HG02981 (cell line): ENCODE data around the gene FGFR1OP2.
"Not testable (repeated sequence)": the region's sequence is repeated elsewhere in the genome, so short reads cannot be mapped to it uniquely, and the experiment has no call there.

Experiments
- ATAC-seq: cut with Tn5 transposase; IDR thresholded peaks from one replicate; pipeline ENCODE4 v1.9.1; 2021; ENCODE audit warnings: mild to moderate bottlenecking, moderate library complexity; ENCODE audit not compliant: unreplicated experiment

The FGFR1OP2 gene

DNA sequence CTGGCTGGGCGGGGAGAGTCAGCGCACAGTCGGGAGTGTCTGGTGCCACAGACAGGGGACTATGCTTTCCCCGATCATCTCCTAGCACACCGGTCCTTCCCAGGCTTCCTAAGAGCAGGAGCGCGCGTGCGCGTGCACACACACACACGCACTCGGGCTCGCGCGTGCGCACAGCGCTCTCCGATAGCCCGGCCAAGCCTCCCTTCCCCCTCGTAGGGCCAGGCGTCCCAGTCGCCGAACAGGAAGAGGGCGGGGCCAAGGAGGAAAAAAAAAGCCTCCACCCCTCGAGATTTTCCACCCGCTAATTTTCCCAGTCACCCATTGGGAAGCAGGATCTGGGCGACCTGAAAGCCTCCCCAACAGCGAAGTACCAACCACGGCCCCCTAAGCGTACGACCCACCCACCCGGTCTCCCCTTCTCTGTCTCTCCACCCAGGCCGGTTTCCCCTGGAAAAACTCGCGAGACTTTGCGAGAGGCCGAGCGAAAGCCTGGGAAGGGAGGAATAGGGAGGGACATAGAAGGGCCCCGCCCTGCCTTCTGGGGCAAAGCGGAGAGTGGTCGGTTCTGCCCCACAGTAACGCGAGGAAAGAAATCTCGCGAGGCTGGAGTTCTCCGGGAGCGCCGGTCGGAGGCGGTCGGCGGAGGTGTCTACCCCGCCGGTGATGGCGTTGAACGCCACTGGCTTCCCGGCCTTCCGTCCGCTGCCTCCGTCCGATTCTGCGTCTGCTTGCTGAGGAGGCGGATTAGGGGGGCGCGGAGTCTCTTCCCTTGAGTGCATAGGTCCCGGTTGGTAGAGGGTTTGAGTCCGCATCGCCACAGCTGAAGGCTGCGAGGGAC, at the start of gene FGFR1OP2, which contains the start of gene INTS13:
Gene FGFR1OP2, plus strand, starts transcription at position 608 of the 838 bp plus-strand sequence. CDS start 15,689 bp downstream, outside the sequence.
Gene INTS13, minus strand, starts transcription at position 119 of the 838 bp plus-strand sequence. CDS start 1,178 bp downstream, outside the sequence.
- ATAC-seq, result peak; percentile 87

DNA sequence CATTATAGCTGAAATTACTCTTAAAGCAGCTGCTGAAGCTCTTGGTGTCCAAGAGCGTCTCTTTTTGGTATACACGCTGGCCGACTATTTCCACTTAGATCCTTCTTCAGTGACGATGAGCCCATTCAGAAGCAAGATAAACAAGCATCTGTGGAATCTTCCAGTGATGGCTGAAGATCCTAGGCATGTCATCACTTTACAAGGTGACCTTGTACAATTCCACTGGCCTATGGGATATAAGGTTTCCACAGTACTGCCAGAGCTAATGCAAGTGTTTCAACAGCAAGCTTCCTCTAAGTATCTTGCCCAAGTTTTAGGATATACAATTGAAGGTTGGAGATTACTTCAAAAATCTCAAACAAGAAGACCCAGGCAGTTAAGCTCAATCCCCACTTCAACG, 47.5 kb upstream of the FGFR1OP2 start:
- ATAC-seq, result no peak

DNA sequence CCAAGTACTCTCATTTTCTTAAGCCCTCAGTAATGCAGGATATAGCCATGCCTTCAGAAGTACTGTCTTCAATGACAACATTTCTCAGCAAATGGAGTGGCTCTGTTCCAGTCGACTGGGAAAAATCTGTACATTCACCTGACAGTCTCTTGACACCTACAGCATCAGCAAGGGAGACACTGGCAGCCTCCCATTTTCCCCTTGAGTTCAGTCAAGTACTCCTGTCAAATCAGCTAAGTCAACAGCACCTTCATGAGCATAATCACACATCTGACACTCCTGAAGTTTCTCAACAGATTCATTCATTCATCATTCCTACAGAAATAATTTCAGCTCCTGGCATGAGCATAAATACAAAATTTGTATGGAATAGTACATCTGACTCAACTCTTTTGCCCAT, 46.6 kb upstream of the FGFR1OP2 start:
- ATAC-seq, result no peak

DNA sequence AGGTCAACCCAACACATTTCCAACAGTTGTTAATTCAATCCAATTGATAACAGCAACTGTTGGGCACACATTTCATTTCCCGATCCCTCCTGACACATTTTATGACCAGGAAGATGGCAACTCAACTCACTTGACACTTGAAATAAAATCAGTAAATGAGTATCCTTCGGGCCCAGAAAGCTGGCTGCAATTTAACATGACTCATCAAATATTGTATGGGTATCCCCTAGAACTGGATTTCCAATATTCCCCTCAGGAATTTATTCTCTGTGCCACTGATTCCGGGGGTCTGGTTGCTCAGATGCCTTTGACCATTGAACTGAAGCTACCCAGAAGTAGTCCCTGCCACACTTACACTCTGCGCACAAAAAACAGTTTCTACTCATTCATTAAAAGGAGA, 42.6 kb upstream of the FGFR1OP2 start:
- no peak for ATAC-seq

DNA sequence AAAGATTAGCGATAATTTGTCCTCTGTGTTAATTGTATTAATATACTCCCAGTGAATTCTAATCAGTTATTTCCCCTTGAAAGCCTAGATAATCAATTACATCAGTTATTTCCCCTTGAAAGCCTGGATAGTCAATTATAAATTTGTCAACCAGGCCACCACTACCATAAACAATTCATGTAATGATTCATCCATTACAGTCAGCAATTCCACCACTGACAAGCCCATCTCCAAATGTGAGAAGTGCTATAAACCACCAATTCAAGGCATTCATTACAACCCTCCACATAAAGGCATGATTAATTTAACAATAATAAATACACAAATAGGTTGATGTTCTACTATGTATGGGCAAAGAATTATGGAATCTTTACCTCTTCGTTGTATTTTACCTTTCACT, 41.4 kb upstream of the FGFR1OP2 start:
- ATAC-seq, result no peak

DNA sequence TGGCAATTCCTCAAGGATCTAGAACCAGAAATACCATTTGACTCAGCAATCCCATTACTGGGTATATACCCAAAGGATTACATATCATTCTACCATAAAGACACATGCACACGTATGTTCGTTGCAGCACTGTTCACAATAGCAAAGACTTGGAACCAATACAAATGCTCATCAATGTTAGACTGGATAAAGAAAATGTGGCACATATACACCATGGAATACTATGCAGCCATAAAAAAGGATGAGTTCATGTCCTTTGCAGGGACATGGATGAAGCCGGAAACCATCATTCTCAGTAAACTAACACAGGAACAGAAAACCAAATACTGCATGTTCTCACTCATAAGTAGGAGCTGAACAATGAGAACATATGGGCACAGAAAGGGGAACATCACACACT, 34.9 kb upstream of the FGFR1OP2 start:
- not testable (repeated sequence) for ATAC-seq

DNA sequence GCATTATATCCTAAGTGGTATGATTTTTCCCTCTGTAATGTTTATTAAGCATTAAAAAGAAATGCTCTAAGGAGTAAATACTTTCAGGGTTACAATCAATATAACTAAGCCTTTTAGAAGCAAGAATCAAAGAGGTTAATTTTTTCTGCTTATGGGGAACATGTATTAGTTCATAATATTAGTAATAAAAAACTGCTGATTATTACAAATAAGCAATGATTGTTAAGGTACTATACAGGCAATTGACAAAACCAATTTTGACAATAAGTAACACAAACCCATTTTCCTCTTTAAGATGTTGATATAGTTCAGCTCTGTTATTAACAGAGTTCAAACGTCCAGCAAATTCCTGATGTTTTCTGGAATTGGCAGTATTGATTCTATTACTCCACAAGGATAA, 32.2 kb upstream of the FGFR1OP2 start:
- no peak for ATAC-seq

DNA sequence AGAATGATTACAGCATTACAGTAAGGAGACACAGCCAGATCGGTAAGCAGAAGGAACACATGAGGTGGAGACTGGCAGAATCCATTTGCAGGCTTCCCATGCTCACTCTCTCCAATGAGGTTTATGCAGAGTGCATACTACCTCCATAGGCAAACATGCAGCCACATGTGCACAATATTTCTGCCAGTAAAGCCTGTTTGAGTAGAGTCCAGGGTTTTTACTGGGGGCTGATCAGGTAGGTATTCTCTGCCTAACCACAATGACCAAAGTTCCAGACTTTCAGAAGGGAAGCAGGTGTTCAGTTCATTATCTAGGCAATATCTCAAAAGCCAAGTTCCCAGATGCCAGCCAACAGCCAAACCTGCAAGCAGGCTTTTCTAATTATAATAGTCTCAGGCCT, 31.6 kb upstream of the FGFR1OP2 start:
- ATAC-seq, result no peak

DNA sequence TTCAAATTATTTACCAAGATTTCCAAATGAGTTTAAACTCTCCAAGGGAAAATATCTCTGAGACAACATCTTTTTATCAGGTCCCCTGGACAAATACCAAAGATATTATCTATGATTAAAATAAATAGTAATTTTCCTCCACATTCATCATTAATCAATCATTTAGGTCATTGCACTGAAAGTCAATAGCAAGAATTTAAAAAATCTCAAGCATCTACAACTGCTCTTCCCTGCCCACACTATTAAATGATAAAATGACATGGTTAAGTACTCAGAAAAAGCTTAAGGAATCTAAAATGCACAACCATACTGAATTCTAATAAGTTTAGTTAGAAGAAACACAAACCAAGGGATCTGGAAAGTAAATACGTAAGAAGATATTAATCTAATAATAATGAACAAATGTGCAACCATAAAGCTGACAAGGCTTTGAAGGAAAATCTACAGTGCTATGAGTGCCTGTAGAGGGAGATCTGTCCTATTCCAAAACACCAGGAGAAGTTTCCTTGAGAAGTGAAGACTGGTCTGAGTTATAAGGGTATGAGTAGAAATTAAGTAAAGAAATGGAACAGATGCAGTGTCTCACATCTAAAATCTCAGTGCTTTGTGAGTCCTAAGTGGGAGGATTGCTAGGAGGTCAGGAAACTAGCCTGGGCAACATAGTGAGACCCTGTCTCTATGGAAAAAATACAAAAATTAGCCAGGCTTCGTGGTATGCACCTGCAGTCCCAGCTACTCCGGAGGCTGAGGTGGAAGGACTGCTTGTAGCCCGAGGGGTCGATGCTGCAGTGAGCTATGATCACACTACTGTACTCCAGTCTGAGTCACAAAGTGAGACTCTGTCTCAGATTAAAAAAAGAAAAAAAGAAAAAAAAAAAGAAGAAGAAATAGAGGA, 19.7 kb upstream of the FGFR1OP2 start:
- ATAC-seq, result no peak

DNA sequence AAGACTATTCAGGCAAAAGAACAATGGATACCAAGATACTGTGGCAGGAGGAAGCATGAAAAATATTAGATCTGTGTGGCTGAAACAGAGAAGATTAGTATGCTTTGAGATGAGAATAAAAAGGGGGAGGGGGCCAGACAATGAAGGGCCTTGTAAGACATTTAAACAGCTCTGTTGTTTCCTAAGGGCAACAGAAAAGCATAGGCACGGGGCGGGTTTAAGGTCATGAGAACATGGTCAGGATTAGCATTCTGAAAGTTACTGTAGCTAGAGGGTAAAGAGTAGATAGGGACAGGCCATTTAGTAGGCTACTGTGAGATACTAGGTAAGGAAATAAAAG, 19.1 kb upstream of the FGFR1OP2 start:
- ATAC-seq, result no peak

DNA sequence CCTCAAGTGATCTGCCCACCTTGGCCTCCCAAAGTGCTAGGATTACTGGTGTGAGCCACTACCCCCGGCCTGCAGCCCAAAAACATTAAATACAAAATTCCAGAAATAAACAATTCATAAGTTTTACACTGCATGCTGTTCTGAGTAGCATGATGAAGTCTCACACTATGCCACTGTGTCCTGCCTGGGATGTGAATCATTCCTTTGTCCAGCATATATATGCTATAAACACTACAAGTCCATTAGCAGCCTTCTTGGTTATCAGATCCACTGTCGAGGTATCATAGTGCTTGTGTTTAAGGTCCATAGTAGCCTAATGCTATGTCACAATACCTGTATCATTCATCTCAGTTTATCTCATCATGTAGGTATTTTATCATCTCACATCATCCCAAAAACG, 16.4 kb upstream of the FGFR1OP2 start:
- no peak for ATAC-seq

DNA sequence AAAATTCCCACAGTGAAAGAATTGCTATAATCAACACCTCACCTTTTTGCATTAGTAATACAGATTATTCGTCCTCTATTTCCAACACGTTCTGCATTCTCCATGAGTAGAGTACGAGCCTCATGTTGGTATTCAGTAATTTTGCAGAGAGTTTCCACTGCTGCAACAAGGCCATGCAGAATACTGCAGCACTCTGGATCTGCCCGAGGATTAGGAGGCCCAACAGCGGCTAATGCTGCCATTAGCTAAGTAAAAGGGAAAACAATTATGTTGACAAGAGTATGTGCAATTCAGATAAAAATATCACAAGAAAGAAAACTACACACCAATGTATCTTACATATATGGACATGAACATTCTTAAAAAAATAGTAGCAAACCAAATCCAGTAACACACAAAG, 9.6 kb upstream of the FGFR1OP2 start:
- no peak for ATAC-seq

DNA sequence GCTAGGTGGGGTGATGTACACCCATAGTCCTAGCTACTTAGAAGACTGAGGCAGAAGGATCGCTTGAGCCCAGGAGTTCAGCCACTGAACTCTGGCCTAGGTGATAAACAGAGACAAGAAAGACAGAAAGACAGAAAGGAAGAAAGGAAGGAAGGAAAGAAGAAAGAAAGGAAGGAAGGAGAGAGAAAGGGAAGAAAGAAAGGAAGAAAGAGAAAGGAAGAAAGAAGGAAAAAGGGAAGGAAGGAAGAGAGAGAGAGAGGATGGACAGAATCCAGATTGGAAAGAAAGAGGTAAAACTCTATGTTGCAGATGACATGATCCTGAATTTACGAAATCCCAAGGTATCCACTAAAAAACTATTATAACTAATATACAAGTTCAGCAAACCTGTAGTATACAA, 8.7 kb upstream of the FGFR1OP2 start:
- no peak for ATAC-seq

DNA sequence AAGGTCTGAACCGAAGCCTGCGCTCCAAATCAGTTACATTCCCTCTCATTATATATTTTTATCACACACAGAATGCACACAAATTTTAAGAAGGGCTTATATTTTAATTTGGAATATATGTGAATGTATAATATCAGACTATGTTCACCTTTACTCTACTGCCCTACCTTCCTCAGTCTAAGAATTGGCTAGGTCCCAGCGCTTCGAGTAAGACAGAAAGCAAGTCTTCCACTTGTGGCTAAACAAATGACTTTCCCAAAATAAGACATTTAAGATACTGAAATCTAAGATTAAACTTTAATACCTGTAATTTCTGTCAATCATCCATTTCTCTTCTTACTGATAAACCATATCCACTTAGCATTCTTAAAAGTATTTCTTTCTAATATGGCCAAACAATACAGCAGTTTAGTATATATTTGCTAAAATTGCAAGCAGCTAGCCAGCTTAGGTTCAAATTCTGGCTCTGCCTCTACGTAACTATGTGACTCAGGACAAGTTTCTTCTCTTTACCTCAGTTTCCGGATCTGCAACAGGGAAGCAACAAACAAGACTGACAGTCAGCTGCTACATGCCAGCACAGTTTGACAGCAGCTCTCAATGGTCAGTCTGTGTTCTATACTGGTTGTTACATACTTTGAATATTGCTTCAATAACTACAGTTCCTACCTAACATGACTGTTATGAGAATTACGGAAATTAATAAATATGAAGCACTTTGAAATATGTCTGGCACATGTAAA, 2.5 kb upstream of the FGFR1OP2 start:
- no peak for ATAC-seq

DNA sequence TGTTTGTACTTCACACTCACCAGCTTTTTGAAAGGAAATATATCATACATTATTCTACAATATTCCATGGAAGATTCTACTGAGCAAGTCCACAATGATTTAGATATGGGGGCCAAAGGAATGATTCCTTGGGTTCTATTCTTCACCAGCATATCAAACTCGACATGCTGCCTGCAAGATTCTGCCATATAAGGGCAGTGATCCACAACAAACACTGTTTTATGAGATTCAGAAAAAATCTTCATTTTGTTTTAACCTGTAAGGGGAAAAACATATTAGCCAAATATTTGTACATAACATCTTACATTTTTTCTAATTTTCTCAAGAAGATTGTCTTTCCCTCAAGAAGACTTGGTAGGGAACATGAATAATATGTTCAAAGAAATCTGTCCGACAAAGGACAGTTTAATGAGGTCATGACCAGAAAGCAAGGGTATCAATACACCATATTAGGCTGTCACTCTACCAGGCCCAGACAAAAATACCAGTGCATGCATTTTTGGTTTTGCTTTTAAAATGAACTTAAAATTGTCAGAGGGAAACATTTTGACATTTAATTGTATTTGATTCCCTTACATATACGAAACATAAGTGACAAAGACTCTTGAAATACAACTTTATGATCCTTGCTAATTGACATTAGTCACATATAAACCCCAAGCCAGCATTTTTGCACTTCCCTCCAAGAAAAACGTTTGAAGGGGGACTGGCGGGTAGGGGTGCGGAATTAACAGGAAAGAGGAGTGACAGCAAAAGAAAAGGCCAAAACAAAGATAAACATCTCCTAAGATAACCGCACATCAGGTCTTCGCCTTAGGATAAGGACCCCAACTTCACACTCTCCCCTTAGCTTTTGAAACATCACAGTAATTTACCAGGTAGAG, 1.5 kb upstream of the FGFR1OP2 start:
- no peak for ATAC-seq

DNA sequence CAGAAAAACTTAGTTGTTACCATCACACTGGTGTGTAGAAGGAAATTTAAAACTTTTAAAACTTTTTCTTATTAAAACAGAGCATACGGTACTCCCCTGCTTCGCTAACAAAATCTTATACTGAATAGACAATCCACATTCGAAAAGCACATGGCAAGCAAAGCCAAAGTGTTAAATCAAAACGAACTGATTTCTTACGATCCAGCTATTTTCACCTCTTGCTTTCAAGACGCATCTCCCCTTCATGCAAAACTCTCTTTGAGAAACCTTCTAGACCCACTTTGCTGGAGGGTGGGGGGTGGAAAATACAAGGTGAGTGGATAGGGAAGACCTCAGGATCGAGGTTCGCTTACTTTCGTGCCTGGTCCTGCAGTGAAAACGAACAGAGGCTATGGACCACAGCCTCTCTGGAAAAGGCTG, 817 bp upstream of the FGFR1OP2 start:
- no peak for ATAC-seq

DNA sequence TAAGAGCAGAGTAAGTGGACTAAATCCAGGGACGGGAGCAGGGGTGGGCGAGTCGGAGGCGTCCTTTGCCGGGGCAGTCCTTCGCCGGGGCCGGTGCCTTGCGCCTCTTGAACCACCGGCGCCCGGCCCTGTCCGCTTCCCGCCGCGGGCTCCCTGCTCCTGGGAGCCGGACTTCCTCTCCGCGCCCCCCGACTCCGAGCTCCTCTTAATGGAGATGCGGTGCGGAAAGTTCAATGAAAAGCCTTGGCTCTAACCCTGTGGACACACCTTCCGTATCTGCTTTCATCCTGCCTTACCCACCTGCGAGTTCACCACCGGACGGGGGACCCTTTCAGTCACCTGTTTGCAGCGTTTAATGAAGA, 412 bp downstream of the FGFR1OP2 start:
- ATAC-seq, result peak; percentile 8

DNA sequence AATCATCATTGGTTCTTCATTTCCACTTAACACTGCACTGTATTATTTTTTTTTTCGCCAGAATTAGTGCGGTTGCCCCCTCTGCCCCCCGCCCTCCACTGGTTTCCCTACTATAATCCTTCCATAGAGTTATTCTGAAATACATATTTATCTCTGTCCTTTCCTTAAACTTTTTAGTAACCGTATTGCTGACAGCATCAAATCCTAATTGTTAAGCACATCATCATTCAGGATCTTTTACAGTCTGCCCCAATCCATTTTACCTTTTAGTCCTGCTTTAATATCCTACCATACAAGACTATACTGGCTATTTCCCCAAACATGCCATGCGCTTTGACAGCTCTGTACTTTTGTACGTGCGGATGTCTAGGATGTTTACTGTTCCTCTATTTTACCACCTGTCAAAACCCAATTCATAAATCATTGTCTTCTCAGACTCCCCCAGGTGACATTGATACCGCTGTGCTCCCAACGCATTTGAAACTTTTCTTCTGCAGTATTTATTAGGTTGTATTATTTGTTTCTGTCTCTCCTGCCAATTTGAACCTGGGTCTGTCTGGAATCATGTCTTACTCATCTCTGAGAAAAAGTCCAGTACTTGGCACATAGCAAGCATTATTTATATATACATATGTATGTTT, 1.0 kb downstream of the FGFR1OP2 start:
- ATAC-seq, result no peak

DNA sequence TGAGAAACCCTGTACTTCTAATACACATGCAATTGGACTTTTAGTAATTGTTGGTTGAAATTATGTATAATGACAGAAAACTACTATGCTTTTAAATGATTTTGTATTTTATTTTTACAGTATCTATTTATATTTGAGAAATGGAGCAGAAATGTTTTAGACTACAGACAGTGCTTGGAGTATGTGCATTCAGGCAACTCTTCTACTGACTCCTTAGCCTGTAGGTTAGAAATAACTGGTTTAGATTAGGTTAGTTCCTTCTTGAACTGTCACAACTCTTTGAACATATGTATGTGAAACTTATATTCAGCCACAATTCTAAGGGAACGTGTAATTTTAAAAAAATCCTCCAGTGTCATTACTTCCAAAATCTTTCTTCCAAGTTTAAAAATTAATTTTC, 1.7 kb downstream of the FGFR1OP2 start:
- no peak for ATAC-seq
